Type B pancreatic cell (in vitro differentiated cells): ENCODE results near the gene ASTN1. TPM values are rescaled to one million over a fixed set of nuclear protein-coding genes. Genes with fewer than 3 reads are reported as not detected.

Source experiments
- DNase-seq: peaks from one replicate; pipeline ENCODE4 v3.0.0; 2021; ENCODE audit warnings: mixed read lengths; ENCODE audit not compliant: unreplicated experiment; ENCODE audit errors: extremely low spot score
- H3K27ac Mint-ChIP-seq: 2 replicates; pipeline ENCODE4 v1.8.0; 2021; ENCODE audit warnings: mild to moderate bottlenecking, mixed read lengths
- H3K27me3 Mint-ChIP-seq: 2 replicates; pipeline ENCODE4 v1.8.0; 2021; ENCODE audit warnings: mixed read lengths
- H3K36me3 Mint-ChIP-seq: 2 replicates; pipeline ENCODE4 v1.8.0; 2021; ENCODE audit warnings: mixed read lengths
- H3K4me1 Mint-ChIP-seq: one replicate; pipeline ENCODE4 v1.8.0; 2021; ENCODE audit warnings: mixed read lengths; ENCODE audit not compliant: unreplicated experiment
- H3K4me3 Mint-ChIP-seq: 2 replicates; pipeline ENCODE4 v1.8.0; 2021; ENCODE audit warnings: mild to moderate bottlenecking, mixed read lengths
- H3K9me3 Mint-ChIP-seq: 2 replicates; pipeline ENCODE4 v1.8.0; 2021; ENCODE audit warnings: mixed read lengths
- CTCF ChIP-seq: fragments of 200-600 bp; sonication (generic); conservative IDR thresholded peaks from 2 replicates; pipeline ENCODE4 v1.5.0; 2021; ENCODE audit warnings: antibody characterized with exemption, mild to moderate bottlenecking
- total RNA-seq: library from RNA; stranded (reverse); gene quantifications from 2 replicates; pipeline ENCODE4 v1.2.1, GENCODE V29; 2021; ENCODE audit warnings: low replicate concordance

The ASTN1 gene
- total RNA-seq, 1 donor from 2014 or later, result 24.9 TPM

DNA sequence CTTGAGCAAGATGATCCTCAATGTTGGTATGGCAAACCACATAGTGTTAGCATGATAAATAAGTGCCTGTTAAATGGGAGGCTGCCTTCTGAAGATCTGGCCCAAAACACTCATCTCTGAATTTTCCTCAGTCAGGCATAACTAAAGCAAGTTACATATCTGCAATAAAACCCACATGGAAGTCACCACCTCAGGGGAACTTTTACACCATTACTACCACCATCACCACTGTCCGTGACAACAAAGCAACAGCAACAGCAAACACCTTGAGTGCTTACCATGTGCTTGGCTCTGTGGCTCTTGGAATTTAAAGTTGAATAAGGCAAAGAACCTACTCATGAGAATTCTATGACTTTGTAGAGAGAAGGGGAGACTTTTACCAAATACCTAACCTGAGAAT lies 233.0 kb downstream of the ASTN1 start:
- DNase-seq, result no peak
- Mint-ChIP-seq H3K27ac (no peak overlapping the region), H3K4me3 (no peak overlapping the region), H3K27me3 (peaks cover 3% of the 10 kb centered on the region), H3K36me3 (peaks cover 31% of the 10 kb centered on the region), H3K9me3 (peaks cover 5% of the 10 kb centered on the region), H3K4me1 (no peaks in the 10 kb centered on the region)
- no peak for TF ChIP-seq CTCF

- TF ChIP-seq CTCF, result no peak
- H3K27ac Mint-ChIP-seq, result no peak overlapping the region
- H3K27me3 Mint-ChIP-seq, result peaks cover 3% of the 10 kb centered on the region
- peaks cover 5% of the 10 kb centered on the region for H3K9me3 Mint-ChIP-seq
- peaks cover 10% of the 10 kb centered on the region for H3K4me1 Mint-ChIP-seq
- H3K36me3 Mint-ChIP-seq, result peaks cover 22% of the 10 kb centered on the region
- H3K4me3 Mint-ChIP-seq, result no peak overlapping the region
- DNase-seq, result no peak
Measured at GRCh38 chr1:176926330-176927086, 238.0 kb downstream of the ASTN1 start.

DNA sequence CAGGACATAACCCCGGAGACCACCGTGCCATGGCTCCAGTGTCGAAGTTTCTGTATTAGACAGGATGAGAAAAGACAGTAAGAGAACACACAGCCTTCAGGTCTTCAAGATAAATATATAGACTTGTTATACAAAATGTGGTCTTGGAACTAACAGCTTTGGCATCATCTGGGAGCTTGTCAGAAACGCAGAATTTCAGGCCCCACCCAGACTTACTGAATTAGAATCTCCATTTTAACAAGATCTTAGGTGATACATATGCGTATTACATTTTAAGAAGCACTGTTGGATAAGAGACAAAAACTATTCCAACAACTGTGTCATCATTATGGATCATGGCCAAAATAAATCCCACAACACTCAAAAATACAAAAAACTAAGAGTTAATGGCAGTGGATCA lies 239.3 kb downstream of the ASTN1 start:
- peaks cover 12% of the 10 kb centered on the region for H3K4me1 Mint-ChIP-seq

GRCh38 chr1:176923283-176923682 lies 241.2 kb downstream of the ASTN1 start:
- no peak overlapping the region for H3K27ac Mint-ChIP-seq
- no peak overlapping the region for H3K4me3 Mint-ChIP-seq
- peaks cover under 1% of the 10 kb centered on the region for H3K36me3 Mint-ChIP-seq
- peaks cover 17% of the 10 kb centered on the region for H3K4me1 Mint-ChIP-seq
- no peaks in the 10 kb centered on the region for H3K27me3 Mint-ChIP-seq
- TF ChIP-seq CTCF, result no peak
- DNase-seq, result no peak
- H3K9me3 Mint-ChIP-seq, result no peaks in the 10 kb centered on the region

More for the DNA sequence above, 239.3 kb downstream of the ASTN1 start:
- H3K27me3 Mint-ChIP-seq, result peaks cover 3% of the 10 kb centered on the region
- TF ChIP-seq CTCF, result no peak
- no peak for DNase-seq
- no peak overlapping the region for H3K27ac Mint-ChIP-seq
- peaks cover 17% of the 10 kb centered on the region for H3K36me3 Mint-ChIP-seq
- peaks cover 3% of the 10 kb centered on the region for H3K9me3 Mint-ChIP-seq
- H3K4me3 Mint-ChIP-seq, result no peak overlapping the region

DNA sequence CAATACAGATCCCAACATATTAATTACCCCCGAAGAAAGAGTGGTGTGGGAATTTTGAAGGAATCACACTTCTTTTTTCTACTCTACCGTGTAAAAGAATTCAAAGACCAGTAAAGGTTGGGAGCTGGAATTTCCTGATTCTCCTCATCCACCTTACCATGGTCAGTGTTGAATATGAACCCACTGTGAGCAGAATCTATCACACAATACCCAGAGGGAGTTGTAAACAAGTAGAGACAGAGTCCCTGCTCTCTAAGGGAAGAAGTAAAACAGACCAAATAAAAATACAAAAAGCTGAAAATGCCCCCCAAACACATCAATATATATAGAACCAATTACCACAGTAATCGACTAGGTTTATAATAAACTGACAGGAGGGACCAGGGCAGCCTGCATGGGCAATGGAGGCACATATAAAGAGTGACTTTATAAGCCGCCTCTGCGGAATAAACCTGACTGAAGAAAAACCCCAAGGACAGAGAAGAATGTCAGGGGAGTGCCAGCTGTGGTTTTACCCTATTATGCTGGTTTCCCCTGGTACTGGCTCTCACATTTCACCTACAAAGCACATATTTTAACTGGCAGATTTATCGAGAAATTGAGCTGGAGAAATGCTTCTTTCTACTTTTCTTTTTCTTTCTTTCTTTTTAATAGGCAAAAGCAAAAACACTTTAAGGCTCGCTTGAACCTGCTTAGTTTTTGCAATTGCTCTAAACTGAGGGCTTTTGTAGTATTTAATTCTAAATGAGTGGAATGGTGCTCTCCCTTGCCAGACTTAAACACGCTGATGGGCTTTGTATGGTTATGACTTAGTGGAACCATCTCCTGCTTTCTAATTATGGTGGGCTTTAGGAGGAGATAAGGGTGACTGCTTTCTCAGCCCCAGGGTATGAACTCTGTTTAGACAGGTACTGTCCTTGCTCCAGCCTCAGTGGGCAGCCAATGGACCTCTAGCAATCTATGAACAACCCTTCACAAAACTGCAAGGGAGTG lies 244.8 kb downstream of the ASTN1 start:
- Mint-ChIP-seq H3K36me3 (no peaks in the 10 kb centered on the region), H3K27me3 (peaks cover 5% of the 10 kb centered on the region), H3K27ac (no peak overlapping the region), H3K9me3 (no peaks in the 10 kb centered on the region), H3K4me3 (no peak overlapping the region), H3K4me1 (peaks cover 17% of the 10 kb centered on the region)
- TF ChIP-seq CTCF, result no peak
- DNase-seq, result no peak
